Keratinocyte (primary cell): Measurements from ENCODE around the gene ZBTB26. TPM values are rescaled to one million over a fixed set of nuclear protein-coding genes. Genes with fewer than 3 reads are reported as not detected.

Experiments
- DNase-seq: peaks from one replicate; pipeline ENCODE4 v3.0.0-alpha.2; 2011; ENCODE audit warnings: low read depth, missing footprints, low spot score
- FAIRE-seq: peaks from 2 replicates; lab custom pipeline; 2011; peaks lifted over from hg19 to GRCh38; lab: Jason Lieb, UNC
- H2AFZ ChIP-seq: 2 replicates; pipeline ENCODE4 v1.6.0; 2012; ENCODE audit warnings: low read length, control low read depth, inconsistent platforms; ENCODE audit not compliant: control insufficient read depth
- H3K27ac ChIP-seq: 2 replicates; pipeline ENCODE4 v1.5.1; 2011; ENCODE audit warnings: low read length; ENCODE audit not compliant: control insufficient read depth, insufficient read depth
- H3K27me3 ChIP-seq: 3 replicates; pipeline ENCODE4 v1.6.0; 2011; ENCODE audit warnings: low read length; ENCODE audit not compliant: control insufficient read depth, insufficient read depth; ENCODE audit errors: extremely low read depth
- H3K36me3 ChIP-seq, 2 experiments: 2 replicates in 1 of 2; 3 replicates in 1 of 2; pipeline ENCODE4 v1.5.1; 2011; ENCODE audit warnings: low read length in 2 of 2, mild to moderate bottlenecking in 1 of 2; ENCODE audit not compliant: control insufficient read depth in 2 of 2, insufficient read depth in 2 of 2; ENCODE audit errors: extremely low read depth in 1 of 2
- H3K4me1 ChIP-seq: 3 replicates; pipeline ENCODE4 v1.5.1; 2011; ENCODE audit warnings: low read length; ENCODE audit not compliant: control insufficient read depth, insufficient read depth; ENCODE audit errors: extremely low read depth
- H3K4me2 ChIP-seq: 3 replicates; pipeline ENCODE4 v1.6.0; 2011; ENCODE audit warnings: low read depth, low read length; ENCODE audit not compliant: control insufficient read depth, insufficient read depth; ENCODE audit errors: extremely low read depth
- H3K4me3 ChIP-seq, 3 experiments: fragments of 200-600 bp in 1 of 3; sonication (generic) in 1 of 3; 2 replicates in 2 of 3; 3 replicates in 1 of 3; pipeline ENCODE4 v1.5.1; 2011 to 2016; ENCODE audit warnings: low read length in 3 of 3, mild to moderate bottlenecking in 3 of 3, control low read depth in 2 of 3, inconsistent platforms in 1 of 3, low read depth in 1 of 3, mixed read lengths in 1 of 3, mixed run types in 1 of 3, moderate library complexity in 1 of 3; ENCODE audit not compliant: control insufficient read depth in 2 of 3, insufficient read depth in 2 of 3; ENCODE audit errors: extremely low read depth in 1 of 3
- H3K79me2 ChIP-seq: 2 replicates; pipeline ENCODE4 v1.6.0; 2012; ENCODE audit warnings: low read length; ENCODE audit not compliant: control insufficient read depth, insufficient read depth
- H3K9ac ChIP-seq: 3 replicates; pipeline ENCODE4 v1.6.0; 2011; ENCODE audit warnings: low read length; ENCODE audit not compliant: control insufficient read depth, insufficient read depth; ENCODE audit errors: extremely low read depth
- H3K9me1 ChIP-seq: 3 replicates; pipeline ENCODE4 v1.6.0; 2011; ENCODE audit warnings: low read length; ENCODE audit not compliant: control insufficient read depth, insufficient read depth; ENCODE audit errors: extremely low read depth
- H3K9me3 ChIP-seq: 2 replicates; pipeline ENCODE4 v1.5.1; 2012; ENCODE audit warnings: low read depth, low read length; ENCODE audit not compliant: control insufficient read depth
- H4K20me1 ChIP-seq: 3 replicates; pipeline ENCODE4 v1.6.0; 2011; ENCODE audit warnings: low read length; ENCODE audit not compliant: control insufficient read depth, insufficient read depth; ENCODE audit errors: extremely low read depth
- CTCF ChIP-seq, 3 experiments: IDR thresholded peaks in 1 of 3; conservative IDR thresholded peaks in 1 of 3; optimal IDR thresholded peaks in 1 of 3; 2 replicates in 2 of 3; 3 replicates in 1 of 3; pipeline versions ENCODE3 to v1.5.1; 2011; ENCODE audit warnings: low read length in 3 of 3, mild to moderate bottlenecking in 3 of 3, moderate library complexity in 2 of 3, control low read depth in 1 of 3, inconsistent platforms in 1 of 3; ENCODE audit not compliant: insufficient read depth in 2 of 3; ENCODE audit errors: extremely low read depth in 1 of 3
- EZH2 ChIP-seq: IDR thresholded peaks from one replicate; pipeline ENCODE4 v1.6.1; 2012; ENCODE audit warnings: inconsistent platforms, mild to moderate bottlenecking, low read length, moderate library complexity
- dilution Hi-C: fragments of 300-500 bp; cut with MboI; formaldehyde crosslinking; loops from one replicate; pipeline ENCODE4 v1.7.0; 2020; ENCODE audit warnings: low sequenced_read_pairs; ENCODE audit not compliant: extremely low pct_ligation_motif_present
- polyA plus RNA-seq, 5 experiments: library from polyadenylated mRNA; depleted of rRNA in 3 of 5; stranded (reverse) in 3 of 5; stranded (forward) in 1 of 5; unstranded in 1 of 5; fragments of >200 nt; gene quantifications; 1 replicate in 1 of 5; 2 replicates in 3 of 5; 3 replicates in 1 of 5; pipeline versions ENCODE4 v1.2.1 to v1.2.3, GENCODE V29; 2011 to 2012; ENCODE audit warnings: missing spikeins in 2 of 5, low read depth in 1 of 5, low replicate concordance in 1 of 5

Gene ZBTB26
- polyA plus RNA-seq, 1 donor (not counting 4 experiments of a cell fraction or from before 2014, with no cell fraction given), result 4.1 TPM

- Histone ChIP-seq H3K9me3 (no peaks in the 10 kb centered on the region), H3K4me1 (peaks cover 11% of the 10 kb centered on the region), H3K9ac (no peak overlapping the region), H3K4me3 (no peak overlapping the region), H3K79me2 (peaks cover 47% of the 10 kb centered on the region), H3K36me3 (peaks cover 0 to 11% of the 10 kb centered on the region in 2 experiments), H3K9me1 (no peaks in the 10 kb centered on the region), H2AFZ (no peak overlapping the region), H3K27me3 (no peaks in the 10 kb centered on the region), H3K27ac (no peak overlapping the region), H3K4me2 (no peak overlapping the region), H4K20me1 (peaks cover 6% of the 10 kb centered on the region)
- dilution Hi-C loops, result no loop called here
- DNase-seq (no peak), FAIRE-seq (no peak)
- TF ChIP-seq CTCF (optimal IDR thresholded peaks at IDR 0.05 in 1 of 3, IDR thresholded peaks at IDR 0.05 in 1 of 3, conservative IDR thresholded peaks at IDR 0.05 in 1 of 3; ENCODE audit: extremely low read depth in 1 of 3, insufficient read depth in 2 of 3, low read length in 3 of 3), result no peak
- TF ChIP-seq EZH2, result no peak
Measured at GRCh38 chr9:122955961-122956360, 24.6 kb upstream of the ZBTB26 start.

- TF ChIP-seq EZH2 (no peak), CTCF (optimal IDR thresholded peaks at IDR 0.05 in 1 of 3, IDR thresholded peaks at IDR 0.05 in 1 of 3, conservative IDR thresholded peaks at IDR 0.05 in 1 of 3; ENCODE audit: extremely low read depth in 1 of 3, insufficient read depth in 2 of 3, low read length in 3 of 3) (no peak)
- no peaks in the 10 kb centered on the region for H3K27me3 ChIP-seq
- H3K9me3 ChIP-seq, result no peaks in the 10 kb centered on the region
- H3K4me3 ChIP-seq, result no peak overlapping the region
- H3K79me2 ChIP-seq, result peaks cover 64% of the 10 kb centered on the region
- FAIRE-seq, result no peak
- peaks cover 10% of the 10 kb centered on the region for H4K20me1 ChIP-seq
- DNase-seq, result no peak
- no peak overlapping the region for H3K9ac ChIP-seq
- dilution Hi-C loops, result no loop called here
- peak overlapping the region; percentile 45 for H3K4me2 ChIP-seq
- H3K4me1 ChIP-seq, result peaks cover 11% of the 10 kb centered on the region
- H2AFZ ChIP-seq, result no peak overlapping the region
- peaks cover 0 to 7% of the 10 kb centered on the region in 2 experiments for H3K36me3 ChIP-seq
- H3K27ac ChIP-seq, result no peak overlapping the region
- no peaks in the 10 kb centered on the region for H3K9me1 ChIP-seq
Measured at GRCh38 chr9:122954253-122954691, 23.0 kb upstream of the ZBTB26 start.
